Activated CD4-positive, alpha-beta T cell treated with anti-CD3 and anti-CD28 coated beads, Interleukin-2, Interleukin-4, amounts not matched to agents 100 ng/mL and 50 ng/mL, durations not matched to agents 16 hours and 8 hours (primary cell): ENCODE results near the gene FOXP1.
"Not testable (repeated sequence)": the region's sequence is repeated elsewhere in the genome, so short reads cannot be mapped to it uniquely, and the experiment has no call there.

ENCODE experiments used
- DNase-seq: peaks from one replicate; pipeline ENCODE4 v3.0.0-alpha.2; 2020; ENCODE audit warnings: low spot score

FOXP1 gene

GRCh38 chr3:71029770-71030169, 553.8 kb downstream of the FOXP1 start:
- no peak for DNase-seq

GRCh38 chr3:71028802-71029201, 554.7 kb downstream of the FOXP1 start:
- DNase-seq: no peak

- DNase-seq: no peak
Measured at GRCh38 chr3:71028184-71028583, 555.3 kb downstream of the FOXP1 start.

GRCh38 chr3:71026634-71027578, 556.6 kb downstream of the FOXP1 start:
- DNase-seq: no peak

- no peak for DNase-seq
Measured at GRCh38 chr3:71025516-71025915, 558.0 kb downstream of the FOXP1 start.

- DNase-seq: no peak
Measured at GRCh38 chr3:71025010-71025409, 558.5 kb downstream of the FOXP1 start.

- DNase-seq: no peak
Measured at GRCh38 chr3:71022551-71023335, 560.8 kb downstream of the FOXP1 start.

- no peak for DNase-seq
Measured at GRCh38 chr3:71018799-71019198, 564.7 kb downstream of the FOXP1 start.

- DNase-seq: no peak
Measured at GRCh38 chr3:71016178-71016845, 567.2 kb downstream of the FOXP1 start.

- DNase-seq: not testable (repeated sequence)
Measured at GRCh38 chr3:71014616-71015015, 568.9 kb downstream of the FOXP1 start.

- no peak for DNase-seq
Measured at GRCh38 chr3:71012971-71013370, 570.6 kb downstream of the FOXP1 start.

GRCh38 chr3:71011565-71012287, 571.8 kb downstream of the FOXP1 start:
- no peak for DNase-seq

GRCh38 chr3:71010726-71011455, 572.6 kb downstream of the FOXP1 start:
- DNase-seq: peak; percentile 75

GRCh38 chr3:71008350-71008935, 575.1 kb downstream of the FOXP1 start:
- DNase-seq: no peak

- peak; percentile 53 for DNase-seq
Measured at GRCh38 chr3:71006810-71007785, 576.4 kb downstream of the FOXP1 start.

GRCh38 chr3:71005702-71006321, 577.7 kb downstream of the FOXP1 start:
- DNase-seq: no peak

GRCh38 chr3:71003511-71003910, 580.0 kb downstream of the FOXP1 start:
- DNase-seq: no peak

GRCh38 chr3:71002298-71002697, 581.2 kb downstream of the FOXP1 start:
- no peak for DNase-seq

- DNase-seq: no peak
Measured at GRCh38 chr3:71001303-71001830, 582.2 kb downstream of the FOXP1 start.
